GM23338 (cell line): ENCODE measurements around the gene ZNF850. TPM values are rescaled to one million over a fixed set of nuclear protein-coding genes. Genes with fewer than 3 reads are reported as not detected.

Experiments used
- ATAC-seq: fragments of 200-7000 bp; cut with Tn5 transposase; 3 replicates; pipeline ENCODE4 v1.9.1; 2020
- DNase-seq: peaks from one replicate; pipeline ENCODE4 v3.0.0-alpha.2; 2015; ENCODE audit warnings: low spot score
- H2AFZ ChIP-seq: fragments of 200-600 bp; sonication (generic); 2 replicates; pipeline ENCODE4 v1.8.0; 2016; ENCODE audit warnings: antibody characterized with exemption, mild to moderate bottlenecking, moderate library complexity
- H3F3A ChIP-seq: fragments of 200-600 bp; sonication (generic); replicated peaks from 2 replicates; pipeline ENCODE4 v1.8.0; 2017; ENCODE audit warnings: antibody characterized with exemption, mixed run types, low read depth
- H3K27ac ChIP-seq: fragments of 200-600 bp; sonication (generic); 2 replicates; pipeline ENCODE4 v1.6.1; 2016; ENCODE audit warnings: low read depth
- H3K27me3 ChIP-seq: fragments of 200-600 bp; sonication (generic); 2 replicates; pipeline ENCODE4 v1.8.0; 2016; ENCODE audit warnings: mild to moderate bottlenecking, mixed run types, moderate library complexity; ENCODE audit not compliant: insufficient read depth
- H3K36me3 ChIP-seq: fragments of 200-600 bp; sonication (generic); 2 replicates; pipeline ENCODE4 v1.8.0; 2016; ENCODE audit warnings: mild to moderate bottlenecking; ENCODE audit not compliant: insufficient read depth
- H3K4me1 ChIP-seq: fragments of 200-600 bp; sonication (generic); 2 replicates; pipeline ENCODE4 v1.8.0; 2016; ENCODE audit warnings: mild to moderate bottlenecking, moderate library complexity; ENCODE audit not compliant: insufficient read depth
- H3K4me2 ChIP-seq: fragments of 200-600 bp; sonication (generic); 2 replicates; pipeline ENCODE4 v1.7.1; 2017; ENCODE audit warnings: mixed run types
- H3K4me3 ChIP-seq: fragments of 200-600 bp; sonication (generic); 2 replicates; pipeline ENCODE4 v1.6.1; 2016; ENCODE audit warnings: mixed run types
- H3K79me2 ChIP-seq: fragments of 200-600 bp; sonication (generic); replicated peaks from 2 replicates; pipeline ENCODE4 v1.8.0; 2017; ENCODE audit warnings: mild to moderate bottlenecking; ENCODE audit not compliant: insufficient read depth
- H3K9me2 ChIP-seq: fragments of 200-600 bp; sonication (generic); 2 replicates; pipeline ENCODE4 v1.8.0; 2017; ENCODE audit not compliant: insufficient read depth
- H4K20me1 ChIP-seq: fragments of 200-600 bp; sonication (generic); replicated peaks from 2 replicates; pipeline ENCODE4 v1.8.0; 2017; ENCODE audit warnings: mild to moderate bottlenecking; ENCODE audit not compliant: insufficient read depth
- H3K27ac Mint-ChIP-seq: 2 replicates; pipeline ENCODE4 v1.8.0; 2020; ENCODE audit warnings: inconsistent platforms, mild to moderate bottlenecking, moderate library complexity, mixed read lengths
- H3K27me3 Mint-ChIP-seq: 3 replicates; pipeline ENCODE4 v1.8.0; 2022; ENCODE audit warnings: low read depth, mild to moderate bottlenecking, moderate library complexity, mixed read lengths, inconsistent platforms; ENCODE audit not compliant: insufficient read depth, poor library complexity
- H3K36me3 Mint-ChIP-seq: 3 replicates; pipeline ENCODE4 v1.8.0; 2021; ENCODE audit warnings: low read depth, mild to moderate bottlenecking, inconsistent platforms, moderate library complexity, mixed read lengths
- H3K4me1 Mint-ChIP-seq: 3 replicates; pipeline ENCODE4 v1.8.0; 2020; ENCODE audit warnings: mild to moderate bottlenecking, inconsistent platforms, mixed read lengths
- H3K4me3 Mint-ChIP-seq: 3 replicates; pipeline ENCODE4 v1.8.0; 2021; ENCODE audit warnings: moderate library complexity, mild to moderate bottlenecking, inconsistent platforms, mixed read lengths
- H3K9me3 Mint-ChIP-seq: 3 replicates; pipeline ENCODE4 v1.8.0; 2020; ENCODE audit warnings: moderate library complexity, mild to moderate bottlenecking, inconsistent platforms, mixed read lengths
- EZH2 ChIP-seq: fragments of 200-600 bp; sonication (generic); IDR thresholded peaks from one replicate; pipeline ENCODE4 v1.8.0; 2017; ENCODE audit warnings: antibody characterized with exemption, mild to moderate bottlenecking, low read depth; ENCODE audit not compliant: unreplicated experiment
- EZH2phosphoT487 ChIP-seq: fragments of 200-600 bp; sonication (generic); IDR thresholded peaks from one replicate; pipeline ENCODE4 v1.8.1; 2018; ENCODE audit warnings: antibody characterized with exemption; ENCODE audit not compliant: unreplicated experiment
- JUNB ChIP-seq: IDR thresholded peaks from one replicate; pipeline ENCODE4 v1.6.1; 2016; ENCODE audit warnings: antibody characterized with exemption; ENCODE audit not compliant: unreplicated experiment
- POLR2AphosphoS5 ChIP-seq: IDR thresholded peaks from 2 replicates; pipeline ENCODE4 v1.6.1; 2016; ENCODE audit warnings: antibody characterized with exemption, low read depth
- STAT1 ChIP-seq: IDR thresholded peaks from one replicate; pipeline ENCODE4 v1.6.1; 2016; ENCODE audit warnings: antibody characterized with exemption; ENCODE audit not compliant: unreplicated experiment
- ZNF114 ChIP-seq: fragments of 250-450 bp; sonication (Bioruptor Pico); IDR thresholded peaks from 2 replicates; pipeline ENCODE4 v1.5.0; 2020; ENCODE audit warnings: mild to moderate bottlenecking, moderate library complexity
- ZNF331 ChIP-seq: fragments of 250-450 bp; sonication (Bioruptor Pico); IDR thresholded peaks from 2 replicates; pipeline ENCODE4 v1.5.0; 2020; ENCODE audit warnings: low read depth, mild to moderate bottlenecking, moderate library complexity
- polyA plus RNA-seq: library from polyadenylated mRNA; unstranded; fragments of >200 nt; fragmentation: Nextera tagmentation; extraction: Ambion mirVana; gene quantifications from 2 replicates; pipeline ENCODE4 v1.2.1, GENCODE V29; 2016
- total RNA-seq: library from RNA; depleted of rRNA; stranded (reverse); fragments of >200 nt; shearing (Covaris generic); gene quantifications from 2 replicates; pipeline ENCODE4 v1.2.3, GENCODE V29; 2014
- TF ChIP-seq, protein P1 (sequence below): IDR thresholded peaks from one replicate; pipeline ENCODE4 v1.6.1; 2018; ENCODE audit warnings: antibody characterized with exemption; ENCODE audit not compliant: unreplicated experiment
- TF ChIP-seq, protein P2 (sequence below), 2 experiments: fragments of 200-600 bp in 1 of 2; sonication (generic) in 1 of 2; conservative IDR thresholded peaks; 2 replicates each; pipeline versions ENCODE4 v1.5.1 to v1.6.1; 2016 to 2017; ENCODE audit warnings: antibody characterized with exemption in 2 of 2, low read depth in 2 of 2, mild to moderate bottlenecking in 2 of 2, moderate library complexity in 1 of 2
- TF ChIP-seq, protein P3 (sequence below): IDR thresholded peaks from 2 replicates; pipeline ENCODE4 v1.6.1; 2016; ENCODE audit warnings: antibody characterized with exemption

ZNF850 gene
- total and polyA plus RNA-seq, 2 experiments from 2014 or later, result 7.7 to 41.1 TPM

DNA sequence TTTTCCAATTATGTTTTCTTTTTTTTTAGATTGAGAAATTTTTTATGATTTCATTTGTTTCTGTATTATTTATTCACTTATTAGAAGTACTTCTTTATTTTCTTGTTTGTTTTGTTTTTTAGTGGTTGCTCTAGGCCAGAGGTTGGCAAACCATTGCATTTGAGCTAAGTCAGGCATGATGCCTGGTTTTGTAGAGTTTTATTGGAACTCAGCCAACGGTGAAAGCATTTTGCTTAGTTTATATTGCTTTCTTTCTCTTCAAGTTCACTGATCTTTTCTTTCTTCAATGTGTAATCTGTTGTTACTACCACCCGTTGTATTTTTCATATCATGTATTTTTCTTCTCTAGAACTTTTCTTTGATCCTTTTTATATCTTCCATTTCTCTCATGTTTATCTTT is 65.5 kb downstream of the ZNF850 start:
- Histone ChIP-seq H4K20me1 (no peaks in the 10 kb centered on the region), H3K27ac (no peak overlapping the region), H3K79me2 (peaks cover 80% of the 10 kb centered on the region), H3K4me2 (no peak overlapping the region), H3K4me3 (no peak overlapping the region), H2AFZ (no peak overlapping the region), H3K36me3 (peaks cover 15% of the 10 kb centered on the region), H3K4me1 (no peaks in the 10 kb centered on the region), H3F3A (no peaks in the 10 kb centered on the region), H3K27me3 (no peaks in the 10 kb centered on the region), H3K9me2 (no peaks in the 10 kb centered on the region)
- H3K36me3 Mint-ChIP-seq, result peaks cover 98% of the 10 kb centered on the region
- H3K4me1 Mint-ChIP-seq, result no peaks in the 10 kb centered on the region
- H3K27me3 Mint-ChIP-seq, result no peaks in the 10 kb centered on the region
- no peak overlapping the region for H3K4me3 Mint-ChIP-seq
- ATAC-seq, result no peak
- TF ChIP-seq, protein P1, sequence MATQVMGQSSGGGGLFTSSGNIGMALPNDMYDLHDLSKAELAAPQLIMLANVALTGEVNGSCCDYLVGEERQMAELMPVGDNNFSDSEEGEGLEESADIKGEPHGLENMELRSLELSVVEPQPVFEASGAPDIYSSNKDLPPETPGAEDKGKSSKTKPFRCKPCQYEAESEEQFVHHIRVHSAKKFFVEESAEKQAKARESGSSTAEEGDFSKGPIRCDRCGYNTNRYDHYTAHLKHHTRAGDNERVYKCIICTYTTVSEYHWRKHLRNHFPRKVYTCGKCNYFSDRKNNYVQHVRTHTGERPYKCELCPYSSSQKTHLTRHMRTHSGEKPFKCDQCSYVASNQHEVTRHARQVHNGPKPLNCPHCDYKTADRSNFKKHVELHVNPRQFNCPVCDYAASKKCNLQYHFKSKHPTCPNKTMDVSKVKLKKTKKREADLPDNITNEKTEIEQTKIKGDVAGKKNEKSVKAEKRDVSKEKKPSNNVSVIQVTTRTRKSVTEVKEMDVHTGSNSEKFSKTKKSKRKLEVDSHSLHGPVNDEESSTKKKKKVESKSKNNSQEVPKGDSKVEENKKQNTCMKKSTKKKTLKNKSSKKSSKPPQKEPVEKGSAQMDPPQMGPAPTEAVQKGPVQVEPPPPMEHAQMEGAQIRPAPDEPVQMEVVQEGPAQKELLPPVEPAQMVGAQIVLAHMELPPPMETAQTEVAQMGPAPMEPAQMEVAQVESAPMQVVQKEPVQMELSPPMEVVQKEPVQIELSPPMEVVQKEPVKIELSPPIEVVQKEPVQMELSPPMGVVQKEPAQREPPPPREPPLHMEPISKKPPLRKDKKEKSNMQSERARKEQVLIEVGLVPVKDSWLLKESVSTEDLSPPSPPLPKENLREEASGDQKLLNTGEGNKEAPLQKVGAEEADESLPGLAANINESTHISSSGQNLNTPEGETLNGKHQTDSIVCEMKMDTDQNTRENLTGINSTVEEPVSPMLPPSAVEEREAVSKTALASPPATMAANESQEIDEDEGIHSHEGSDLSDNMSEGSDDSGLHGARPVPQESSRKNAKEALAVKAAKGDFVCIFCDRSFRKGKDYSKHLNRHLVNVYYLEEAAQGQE, result no peak
- TF ChIP-seq, protein P2, sequence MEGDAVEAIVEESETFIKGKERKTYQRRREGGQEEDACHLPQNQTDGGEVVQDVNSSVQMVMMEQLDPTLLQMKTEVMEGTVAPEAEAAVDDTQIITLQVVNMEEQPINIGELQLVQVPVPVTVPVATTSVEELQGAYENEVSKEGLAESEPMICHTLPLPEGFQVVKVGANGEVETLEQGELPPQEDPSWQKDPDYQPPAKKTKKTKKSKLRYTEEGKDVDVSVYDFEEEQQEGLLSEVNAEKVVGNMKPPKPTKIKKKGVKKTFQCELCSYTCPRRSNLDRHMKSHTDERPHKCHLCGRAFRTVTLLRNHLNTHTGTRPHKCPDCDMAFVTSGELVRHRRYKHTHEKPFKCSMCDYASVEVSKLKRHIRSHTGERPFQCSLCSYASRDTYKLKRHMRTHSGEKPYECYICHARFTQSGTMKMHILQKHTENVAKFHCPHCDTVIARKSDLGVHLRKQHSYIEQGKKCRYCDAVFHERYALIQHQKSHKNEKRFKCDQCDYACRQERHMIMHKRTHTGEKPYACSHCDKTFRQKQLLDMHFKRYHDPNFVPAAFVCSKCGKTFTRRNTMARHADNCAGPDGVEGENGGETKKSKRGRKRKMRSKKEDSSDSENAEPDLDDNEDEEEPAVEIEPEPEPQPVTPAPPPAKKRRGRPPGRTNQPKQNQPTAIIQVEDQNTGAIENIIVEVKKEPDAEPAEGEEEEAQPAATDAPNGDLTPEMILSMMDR (conservative IDR thresholded peaks at IDR 0.05; ENCODE audit: low read depth in 2 of 2), result no peak
- TF ChIP-seq, protein P3, sequence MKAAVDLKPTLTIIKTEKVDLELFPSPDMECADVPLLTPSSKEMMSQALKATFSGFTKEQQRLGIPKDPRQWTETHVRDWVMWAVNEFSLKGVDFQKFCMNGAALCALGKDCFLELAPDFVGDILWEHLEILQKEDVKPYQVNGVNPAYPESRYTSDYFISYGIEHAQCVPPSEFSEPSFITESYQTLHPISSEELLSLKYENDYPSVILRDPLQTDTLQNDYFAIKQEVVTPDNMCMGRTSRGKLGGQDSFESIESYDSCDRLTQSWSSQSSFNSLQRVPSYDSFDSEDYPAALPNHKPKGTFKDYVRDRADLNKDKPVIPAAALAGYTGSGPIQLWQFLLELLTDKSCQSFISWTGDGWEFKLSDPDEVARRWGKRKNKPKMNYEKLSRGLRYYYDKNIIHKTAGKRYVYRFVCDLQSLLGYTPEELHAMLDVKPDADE, result no peak
- TF ChIP-seq ZNF331 (CRISPR knock-in tag) (no peak), ZNF114 (CRISPR knock-in tag) (no peak), EZH2phosphoT487 (no peak), STAT1 (no peak), POLR2AphosphoS5 (no peak), EZH2 (no peak), JUNB (no peak)
- peaks cover 96% of the 10 kb centered on the region for H3K9me3 Mint-ChIP-seq
- H3K27ac Mint-ChIP-seq, result no peak overlapping the region
- no peak for DNase-seq
